ENCODE data around the gene ISM1. TPM values are rescaled to one million over a fixed set of nuclear protein-coding genes. Genes with fewer than 3 reads are reported as not detected.

Gene ISM1
- total and polyA plus RNA-seq, 9 donors, result 0.10 to 3.6 (median 0.31) TPM; not detected in 1

DNA sequence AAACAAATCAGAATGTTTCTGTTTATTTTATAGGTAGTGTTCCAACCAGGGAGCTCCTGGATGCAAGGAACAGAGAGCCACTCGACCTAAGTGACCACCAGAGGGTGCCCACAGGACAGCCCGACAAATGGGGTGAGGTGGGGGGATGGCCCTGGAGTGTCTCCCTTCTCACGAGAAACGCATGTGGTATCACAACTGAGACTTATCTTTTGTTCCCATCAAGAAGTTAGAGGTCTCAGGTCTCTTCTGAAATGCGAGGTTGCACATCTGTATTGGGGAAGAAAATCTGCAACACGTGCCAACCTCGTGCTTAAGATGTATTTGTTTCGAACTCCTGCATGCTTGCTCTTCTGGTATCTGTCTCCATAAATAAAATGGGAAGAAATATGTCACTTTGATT is 104.0 kb downstream of the ISM1 start:
- WGBS, 3 donors, result 34 to 47% (median 41%) methylated on average over 8 of the region's 8 CpGs
- Histone ChIP-seq H3K4me1 (ENCODE audit: insufficient read depth) (no peaks in the 10 kb centered on the region), H3K27me3 (no peaks in the 10 kb centered on the region), H3K27ac (no peak overlapping the region), H3K9me3 (no peaks in the 10 kb centered on the region), H3K36me3 (no peaks in the 10 kb centered on the region), H3K4me3 (no peak overlapping the region)
- no peak for DNase-seq
- TF ChIP-seq, protein P1, sequence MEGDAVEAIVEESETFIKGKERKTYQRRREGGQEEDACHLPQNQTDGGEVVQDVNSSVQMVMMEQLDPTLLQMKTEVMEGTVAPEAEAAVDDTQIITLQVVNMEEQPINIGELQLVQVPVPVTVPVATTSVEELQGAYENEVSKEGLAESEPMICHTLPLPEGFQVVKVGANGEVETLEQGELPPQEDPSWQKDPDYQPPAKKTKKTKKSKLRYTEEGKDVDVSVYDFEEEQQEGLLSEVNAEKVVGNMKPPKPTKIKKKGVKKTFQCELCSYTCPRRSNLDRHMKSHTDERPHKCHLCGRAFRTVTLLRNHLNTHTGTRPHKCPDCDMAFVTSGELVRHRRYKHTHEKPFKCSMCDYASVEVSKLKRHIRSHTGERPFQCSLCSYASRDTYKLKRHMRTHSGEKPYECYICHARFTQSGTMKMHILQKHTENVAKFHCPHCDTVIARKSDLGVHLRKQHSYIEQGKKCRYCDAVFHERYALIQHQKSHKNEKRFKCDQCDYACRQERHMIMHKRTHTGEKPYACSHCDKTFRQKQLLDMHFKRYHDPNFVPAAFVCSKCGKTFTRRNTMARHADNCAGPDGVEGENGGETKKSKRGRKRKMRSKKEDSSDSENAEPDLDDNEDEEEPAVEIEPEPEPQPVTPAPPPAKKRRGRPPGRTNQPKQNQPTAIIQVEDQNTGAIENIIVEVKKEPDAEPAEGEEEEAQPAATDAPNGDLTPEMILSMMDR (IDR thresholded peaks at IDR 0.05), result no peak
- no peak for TF ChIP-seq EP300 (IDR thresholded peaks at IDR 0.05)
- no peak for TF ChIP-seq POLR2A (IDR thresholded peaks at IDR 0.05)
- intact Hi-C loops (cut with DNase I), result no loop called here

DNA sequence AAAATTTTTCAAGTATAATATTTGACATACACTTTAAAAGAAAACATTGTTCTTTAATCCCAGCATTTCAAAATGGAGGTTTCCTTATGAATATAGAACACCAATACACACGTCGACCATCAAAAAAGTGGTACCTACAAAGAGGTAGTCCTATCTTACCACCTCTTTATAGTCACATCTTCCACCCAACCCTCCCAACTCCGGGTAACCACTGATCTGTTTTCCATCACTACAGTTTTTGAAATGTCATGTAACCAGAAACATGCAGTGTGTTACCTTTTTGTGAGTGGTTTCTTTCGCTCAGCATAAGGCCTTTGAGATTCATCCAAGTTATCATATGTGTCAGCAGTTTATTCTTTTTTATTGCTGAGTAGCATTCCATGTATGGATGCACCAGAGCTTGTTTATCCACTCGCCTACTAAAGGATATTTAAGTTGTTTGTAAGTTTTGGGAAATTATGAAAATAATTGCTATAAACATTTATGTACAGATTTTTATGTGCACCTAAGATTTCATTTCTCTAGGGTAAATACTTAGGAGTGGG is 104.8 kb downstream of the ISM1 start:
- H3K36me3 ChIP-seq, result no peaks in the 10 kb centered on the region
- H3K27ac ChIP-seq, result no peak overlapping the region
- no peak overlapping the region for H3K4me3 ChIP-seq
- intact Hi-C loops (cut with DNase I), result no loop called here
- no peaks in the 10 kb centered on the region for H3K27me3 ChIP-seq
- no peak for DNase-seq
- H3K9me3 ChIP-seq, result no peaks in the 10 kb centered on the region
- TF ChIP-seq POLR2A (IDR thresholded peaks at IDR 0.05) (no peak), EP300 (IDR thresholded peaks at IDR 0.05) (no peak)
- TF ChIP-seq, protein P1 (IDR thresholded peaks at IDR 0.05), result no peak
- no peaks in the 10 kb centered on the region for H3K4me1 ChIP-seq (ENCODE audit: insufficient read depth)
- 75 to 92% (median 85%) methylated on average over 5 of the region's 5 CpGs for WGBS, 3 donors

DNA sequence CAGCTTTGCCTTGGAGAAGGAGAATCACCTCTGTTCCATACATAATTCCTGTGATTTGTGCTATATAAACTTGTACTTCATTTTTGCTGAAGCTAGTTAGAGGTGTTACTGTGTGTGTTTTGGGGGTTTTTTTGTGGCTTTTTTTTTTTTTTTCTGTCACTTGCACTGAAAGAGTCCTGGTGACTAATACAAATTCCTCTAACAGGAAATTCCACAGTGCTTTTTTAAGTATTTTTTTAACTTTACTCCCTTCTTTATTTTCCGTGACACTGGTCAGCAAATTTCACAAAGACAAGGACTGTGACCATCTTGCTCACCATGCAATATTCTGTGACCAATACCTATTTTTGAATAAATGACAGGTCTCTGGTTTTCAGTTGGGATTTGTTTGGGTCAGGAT is 110.5 kb downstream of the ISM1 start:
- WGBS, 3 donors, result 58 to 67% (median 64%) methylated on average over 1 of the region's 1 CpG
- Histone ChIP-seq H3K4me3 (no peak overlapping the region), H3K36me3 (no peaks in the 10 kb centered on the region), H3K4me1 (ENCODE audit: insufficient read depth) (no peaks in the 10 kb centered on the region), H3K9me3 (no peaks in the 10 kb centered on the region), H3K27ac (no peak overlapping the region), H3K27me3 (no peaks in the 10 kb centered on the region)
- intact Hi-C loops (cut with DNase I), result no loop called here
- TF ChIP-seq, protein P1 (IDR thresholded peaks at IDR 0.05), result no peak
- no peak for TF ChIP-seq EP300 (IDR thresholded peaks at IDR 0.05)
- no peak for TF ChIP-seq POLR2A (IDR thresholded peaks at IDR 0.05)
- no peak for DNase-seq

DNA sequence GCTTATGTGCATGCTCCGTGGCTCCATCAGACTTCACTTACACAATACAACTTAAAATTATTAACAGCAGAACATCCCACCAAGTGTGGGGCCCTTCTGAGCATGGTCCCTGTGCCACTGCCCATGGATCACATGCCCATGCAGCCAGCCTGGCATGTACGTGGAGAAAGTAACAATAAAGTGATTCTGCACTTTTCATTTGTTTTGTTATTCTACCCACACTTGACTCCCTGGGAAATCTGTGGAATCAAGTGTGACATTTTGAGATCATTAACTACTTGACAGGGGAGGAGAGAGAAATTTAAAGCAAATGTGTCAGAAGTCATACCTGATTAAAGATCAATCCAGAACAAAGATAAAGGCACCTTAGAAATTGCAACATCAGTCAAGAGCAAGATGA is 112.0 kb downstream of the ISM1 start:
- Histone ChIP-seq H3K27me3 (no peaks in the 10 kb centered on the region), H3K9me3 (no peaks in the 10 kb centered on the region), H3K4me1 (ENCODE audit: insufficient read depth) (no peaks in the 10 kb centered on the region), H3K36me3 (no peaks in the 10 kb centered on the region), H3K27ac (no peak overlapping the region), H3K4me3 (no peak overlapping the region)
- WGBS, 3 donors, result 60 to 74% (median 62%) methylated on average over 2 of the region's 2 CpGs
- TF ChIP-seq, protein P1 (IDR thresholded peaks at IDR 0.05), result no peak
- TF ChIP-seq EP300 (IDR thresholded peaks at IDR 0.05) (no peak), POLR2A (IDR thresholded peaks at IDR 0.05) (no peak)
- no peak for DNase-seq
- intact Hi-C loops (cut with DNase I), result no loop called here
